Measurements from ENCODE around the gene BHLHE23.

The BHLHE23 gene

GRCh38 chr20:63007646-63008488 lies 1.1 kb upstream of the BHLHE23 start:
- no peak for FAIRE-seq

GRCh38 chr20:63007360-63007645 lies 539 bp upstream of the BHLHE23 start:
- no peak for FAIRE-seq

- no peak for FAIRE-seq
Observed at GRCh38 chr20:63005862-63006539, 763 bp downstream of the BHLHE23 start.

GRCh38 chr20:63005365-63005861 lies 1.4 kb downstream of the BHLHE23 start:
- no peak for FAIRE-seq

GRCh38 chr20:63004607-63005364 lies 2.0 kb downstream of the BHLHE23 start:
- FAIRE-seq: no peak

GRCh38 chr20:63003546-63003945 lies 3.2 kb downstream of the BHLHE23 start:
- FAIRE-seq: no peak

- FAIRE-seq: no peak
Observed at GRCh38 chr20:63002511-63002910, 4.3 kb downstream of the BHLHE23 start.

GRCh38 chr20:63000958-63001357 lies 5.8 kb downstream of the BHLHE23 start:
- FAIRE-seq: no peak

- no peak for FAIRE-seq
Observed at GRCh38 chr20:63000036-63000435, 6.7 kb downstream of the BHLHE23 start.

GRCh38 chr20:62999580-62999979 lies 7.2 kb downstream of the BHLHE23 start:
- FAIRE-seq: no peak

GRCh38 chr20:62998449-62998848 lies 8.3 kb downstream of the BHLHE23 start:
- no peak for FAIRE-seq

- FAIRE-seq: no peak
Observed at GRCh38 chr20:62997417-62998035, 9.2 kb downstream of the BHLHE23 start.

GRCh38 chr20:62996596-62996982 lies 10.2 kb downstream of the BHLHE23 start:
- no peak for FAIRE-seq

- no peak for FAIRE-seq
Observed at GRCh38 chr20:62995898-62996595, 10.7 kb downstream of the BHLHE23 start.

GRCh38 chr20:62995481-62995880 lies 11.3 kb downstream of the BHLHE23 start:
- no peak for FAIRE-seq

- FAIRE-seq: no peak
Observed at GRCh38 chr20:62994869-62995281, 11.9 kb downstream of the BHLHE23 start.

- no peak for FAIRE-seq
Observed at GRCh38 chr20:62993856-62994494, 12.8 kb downstream of the BHLHE23 start.

- FAIRE-seq: no peak
Observed at GRCh38 chr20:62991863-62992262, 14.9 kb downstream of the BHLHE23 start.

- FAIRE-seq: no peak
Observed at GRCh38 chr20:62991196-62991807, 15.5 kb downstream of the BHLHE23 start.

- FAIRE-seq: no peak
Observed at GRCh38 chr20:62990306-62990825, 16.4 kb downstream of the BHLHE23 start.

GRCh38 chr20:62989201-62989601 lies 17.6 kb downstream of the BHLHE23 start:
- FAIRE-seq: no peak

Measured in TTC549 (cell line).